SU-DHL-6 (cell line): ENCODE measurements around the gene EIF4EBP3.
"Not testable (repeated sequence)": the region's sequence is repeated elsewhere in the genome, so short reads cannot be mapped to it uniquely, and the experiment has no call there.

Experiments
- H2AFZ ChIP-seq: fragments of 200-600 bp; sonication (generic); 2 replicates; pipeline ENCODE4 v1.6.1; 2014; ENCODE audit warnings: low read depth, mild to moderate bottlenecking, moderate library complexity, mixed read lengths, antibody characterized with exemption, low read length; ENCODE audit not compliant: severe bottlenecking
- H3F3A ChIP-seq: fragments of 200-600 bp; shearing (Covaris generic); 2 replicates; pipeline ENCODE4 v1.6.0; 2016; ENCODE audit warnings: antibody characterized with exemption, mild to moderate bottlenecking; ENCODE audit not compliant: insufficient read depth
- H3K27ac ChIP-seq: fragments of 200-600 bp; sonication (generic); 2 replicates; pipeline ENCODE4 v1.5.1; 2016; ENCODE audit warnings: low read depth, mild to moderate bottlenecking, low read length, moderate library complexity, mixed read lengths
- H3K27me3 ChIP-seq: fragments of 200-600 bp; sonication (generic), shearing (Covaris generic); 2 replicates; pipeline ENCODE4 v1.6.0; 2014; ENCODE audit warnings: mild to moderate bottlenecking, low read length
- H3K36me3 ChIP-seq: fragments of 200-600 bp; sonication (generic); 2 replicates; pipeline ENCODE4 v1.6.1; 2014; ENCODE audit warnings: mild to moderate bottlenecking, low read length, mixed read lengths
- H3K4me2 ChIP-seq: fragments of 300-600, 200-600 bp; shearing (Covaris generic), sonication (generic); 2 replicates; pipeline ENCODE4 v1.6.0; 2014; ENCODE audit warnings: low read length, low read depth, mild to moderate bottlenecking; ENCODE audit not compliant: poor library complexity, severe bottlenecking
- H3K4me3 ChIP-seq: fragments of 200-600 bp; sonication (generic); 2 replicates; pipeline ENCODE4 v1.5.1; 2014; ENCODE audit warnings: antibody characterized with exemption, low read length, mild to moderate bottlenecking, mixed read lengths; ENCODE audit not compliant: insufficient read depth, poor library complexity, severe bottlenecking
- H3K79me2 ChIP-seq: fragments of 200-600 bp; sonication (generic); 2 replicates; pipeline ENCODE4 v1.6.1; 2014; ENCODE audit warnings: mild to moderate bottlenecking, low read length, moderate library complexity; ENCODE audit not compliant: insufficient read depth
- H3K9ac ChIP-seq: fragments of 200-600 bp; sonication (generic); 2 replicates; pipeline ENCODE4 v1.7.0; 2014; ENCODE audit warnings: mild to moderate bottlenecking, low read length
- H3K9me2 ChIP-seq: fragments of 200-600 bp; sonication (generic); replicated peaks from 2 replicates; pipeline ENCODE4 v1.6.1; 2014; ENCODE audit warnings: low read length; ENCODE audit not compliant: insufficient read depth
- H3K9me3 ChIP-seq: fragments of 200-600 bp; sonication (generic); 2 replicates; pipeline ENCODE4 v1.6.1; 2014; ENCODE audit warnings: low read length, mixed read lengths; ENCODE audit not compliant: insufficient read depth
- H4K20me1 ChIP-seq: fragments of 200-600 bp; sonication (generic); 2 replicates; pipeline ENCODE4 v1.6.1; 2014; ENCODE audit warnings: low read depth, mild to moderate bottlenecking, antibody characterized with exemption, low read length, moderate library complexity, mixed read lengths
- EZH2phosphoT487 ChIP-seq: fragments of 200-600 bp; sonication (generic), shearing (Covaris generic); conservative IDR thresholded peaks from 2 replicates; pipeline ENCODE4 v1.6.1; 2018; ENCODE audit warnings: mild to moderate bottlenecking, antibody characterized with exemption, low read length, moderate library complexity, mixed read lengths
- TF ChIP-seq, protein P1 (sequence below): fragments of 200-600 bp; sonication (generic); IDR thresholded peaks from one replicate; pipeline ENCODE4 v1.5.1; 2017; ENCODE audit warnings: antibody characterized with exemption, mild to moderate bottlenecking, low read length, moderate library complexity; ENCODE audit not compliant: insufficient read depth, poor library complexity, severe bottlenecking

The EIF4EBP3 gene

DNA sequence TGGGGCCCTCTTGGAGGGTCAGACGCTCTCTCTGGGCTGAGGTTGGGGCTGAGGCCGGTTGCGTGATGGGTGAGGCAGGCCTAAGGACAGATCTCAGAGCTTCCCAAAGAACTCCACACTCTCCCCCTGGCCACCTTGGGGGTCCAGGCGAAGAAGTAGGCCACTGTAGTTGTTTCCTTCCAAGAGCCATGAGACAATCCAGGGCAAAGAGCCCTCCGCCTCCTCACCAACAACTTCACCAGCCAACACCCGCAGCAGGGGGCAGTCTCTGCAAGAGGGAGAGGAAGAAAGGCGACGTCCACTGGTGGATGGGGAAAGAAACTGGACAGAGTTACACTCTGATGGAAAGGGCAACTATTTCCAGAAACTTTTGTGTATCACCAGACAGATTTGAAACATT, 27.8 kb downstream of the EIF4EBP3 start:
- H3K36me3 ChIP-seq: no peaks in the 10 kb centered on the region
- H3K9ac ChIP-seq: no peak overlapping the region
- H3K9me3 ChIP-seq: no peaks in the 10 kb centered on the region
- H3K9me2 ChIP-seq: no peaks in the 10 kb centered on the region
- H2AFZ ChIP-seq: no peak overlapping the region
- no peaks in the 10 kb centered on the region for H3K27me3 ChIP-seq
- H3F3A ChIP-seq: no peaks in the 10 kb centered on the region
- no peaks in the 10 kb centered on the region for H3K79me2 ChIP-seq
- H3K27ac ChIP-seq: no peak overlapping the region
- TF ChIP-seq, protein P1, sequence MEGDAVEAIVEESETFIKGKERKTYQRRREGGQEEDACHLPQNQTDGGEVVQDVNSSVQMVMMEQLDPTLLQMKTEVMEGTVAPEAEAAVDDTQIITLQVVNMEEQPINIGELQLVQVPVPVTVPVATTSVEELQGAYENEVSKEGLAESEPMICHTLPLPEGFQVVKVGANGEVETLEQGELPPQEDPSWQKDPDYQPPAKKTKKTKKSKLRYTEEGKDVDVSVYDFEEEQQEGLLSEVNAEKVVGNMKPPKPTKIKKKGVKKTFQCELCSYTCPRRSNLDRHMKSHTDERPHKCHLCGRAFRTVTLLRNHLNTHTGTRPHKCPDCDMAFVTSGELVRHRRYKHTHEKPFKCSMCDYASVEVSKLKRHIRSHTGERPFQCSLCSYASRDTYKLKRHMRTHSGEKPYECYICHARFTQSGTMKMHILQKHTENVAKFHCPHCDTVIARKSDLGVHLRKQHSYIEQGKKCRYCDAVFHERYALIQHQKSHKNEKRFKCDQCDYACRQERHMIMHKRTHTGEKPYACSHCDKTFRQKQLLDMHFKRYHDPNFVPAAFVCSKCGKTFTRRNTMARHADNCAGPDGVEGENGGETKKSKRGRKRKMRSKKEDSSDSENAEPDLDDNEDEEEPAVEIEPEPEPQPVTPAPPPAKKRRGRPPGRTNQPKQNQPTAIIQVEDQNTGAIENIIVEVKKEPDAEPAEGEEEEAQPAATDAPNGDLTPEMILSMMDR: no peak
- TF ChIP-seq EZH2phosphoT487: no peak
- H3K4me3 ChIP-seq: no peak overlapping the region
- no peak overlapping the region for H3K4me2 ChIP-seq
- H4K20me1 ChIP-seq: no peaks in the 10 kb centered on the region

DNA sequence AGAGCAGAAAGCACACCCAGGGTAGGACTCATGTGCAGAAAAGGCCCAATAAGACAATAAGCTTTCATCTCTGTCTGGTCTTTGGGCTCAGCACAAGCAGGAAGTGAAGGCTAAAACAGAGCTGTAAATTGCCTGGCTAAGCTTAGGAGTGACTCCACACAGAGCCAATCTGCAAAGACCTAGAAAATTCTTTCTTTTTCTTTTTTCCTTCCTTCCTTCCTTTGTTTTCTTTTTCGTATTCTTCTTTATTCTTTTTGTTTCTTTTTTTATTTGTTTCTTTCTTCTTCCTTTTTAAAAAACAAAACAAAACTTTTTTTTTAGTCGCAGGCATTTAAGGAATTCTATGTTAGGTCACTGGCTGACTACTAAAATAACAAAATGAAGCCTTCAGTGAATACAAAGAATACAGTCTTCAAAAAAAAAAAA, 29.3 kb downstream of the EIF4EBP3 start:
- no peaks in the 10 kb centered on the region for H3K79me2 ChIP-seq
- H3K27ac ChIP-seq: no peak overlapping the region
- H3F3A ChIP-seq: no peaks in the 10 kb centered on the region
- H3K4me3 ChIP-seq: no peak overlapping the region
- H3K36me3 ChIP-seq: no peaks in the 10 kb centered on the region
- no peaks in the 10 kb centered on the region for H4K20me1 ChIP-seq
- TF ChIP-seq, protein P1: no peak
- TF ChIP-seq EZH2phosphoT487: no peak
- H3K9ac ChIP-seq: no peak overlapping the region
- H3K27me3 ChIP-seq: no peaks in the 10 kb centered on the region
- no peak overlapping the region for H3K4me2 ChIP-seq
- H3K9me3 ChIP-seq: no peaks in the 10 kb centered on the region
- peak overlapping the region; percentile 45 for H2AFZ ChIP-seq
- no peaks in the 10 kb centered on the region for H3K9me2 ChIP-seq

DNA sequence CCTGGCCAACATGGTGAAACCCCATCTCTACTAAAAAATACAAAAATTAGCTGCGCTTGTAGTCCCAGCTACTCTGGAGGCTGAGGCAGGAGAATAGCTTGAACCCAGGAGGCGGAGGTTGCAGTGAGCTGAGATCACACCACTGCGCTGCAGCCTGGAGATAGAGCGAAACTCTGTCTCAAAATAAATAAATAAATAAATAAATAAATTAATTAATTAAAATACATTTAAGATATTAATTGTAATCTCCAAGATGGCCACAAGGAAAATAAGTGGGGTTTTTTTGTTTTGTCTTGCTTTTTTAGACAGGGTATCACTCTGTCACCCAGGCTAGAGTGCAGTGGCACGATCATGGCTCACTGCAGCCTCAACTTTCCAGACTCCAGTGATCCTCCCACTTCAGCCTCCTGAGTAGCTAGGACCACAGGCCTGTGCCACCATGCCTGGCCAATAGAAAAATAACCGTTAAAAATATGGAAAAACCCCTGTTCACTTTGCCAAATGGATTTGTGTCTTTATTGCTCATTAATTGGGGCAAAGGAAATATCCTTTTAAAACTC, 31.8 kb downstream of the EIF4EBP3 start:
- not testable (repeated sequence) for H3K9me2 ChIP-seq, H3K4me2 ChIP-seq, H3K27me3 ChIP-seq

DNA sequence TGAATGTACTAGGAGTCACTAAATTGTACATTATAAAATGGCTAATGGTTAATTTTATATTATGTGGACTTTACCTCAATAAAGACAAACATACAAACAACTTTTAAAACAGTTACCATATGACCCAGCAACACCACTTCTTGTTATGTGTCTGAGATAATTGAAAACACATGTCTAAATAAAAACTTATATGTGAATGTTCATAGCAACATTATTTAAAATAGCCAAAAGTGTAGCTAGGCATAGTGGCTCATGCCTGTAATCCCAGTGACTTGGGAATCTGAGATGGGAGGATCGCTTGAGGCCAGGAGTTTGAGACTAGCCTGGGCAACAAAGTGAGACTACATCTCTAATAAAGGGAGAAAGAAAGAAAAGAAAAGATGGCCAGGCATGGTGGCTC, 40.0 kb downstream of the EIF4EBP3 start:
- H3K79me2 ChIP-seq: no peaks in the 10 kb centered on the region
- H3K9me2 ChIP-seq: no peaks in the 10 kb centered on the region
- no peak overlapping the region for H3K4me3 ChIP-seq
- H3K36me3 ChIP-seq: no peaks in the 10 kb centered on the region
- no peak overlapping the region for H3K4me2 ChIP-seq
- no peak overlapping the region for H2AFZ ChIP-seq
- no peaks in the 10 kb centered on the region for H3F3A ChIP-seq
- no peaks in the 10 kb centered on the region for H3K27me3 ChIP-seq
- no peak overlapping the region for H3K27ac ChIP-seq
- no peak overlapping the region for H3K9ac ChIP-seq
- no peak for TF ChIP-seq EZH2phosphoT487
- TF ChIP-seq, protein P1: no peak
- H4K20me1 ChIP-seq: no peaks in the 10 kb centered on the region
- no peaks in the 10 kb centered on the region for H3K9me3 ChIP-seq

More for the DNA sequence above, 31.8 kb downstream of the EIF4EBP3 start:
- H3K4me3 ChIP-seq, H3K9me3 ChIP-seq, H2AFZ ChIP-seq, H3K79me2 ChIP-seq, H4K20me1 ChIP-seq, H3K36me3 ChIP-seq, H3K27ac ChIP-seq, H3F3A ChIP-seq, H3K9ac ChIP-seq: not testable (repeated sequence)
